SK-N-SH (cell line): ENCODE results near the gene HOXC5. TPM values are rescaled to one million over a fixed set of nuclear protein-coding genes. Genes with fewer than 3 reads are reported as not detected.

Source experiments
- CTCF ChIA-PET: fragments of 300-600, 350-600 bp; formaldehyde crosslinking; extraction: SDS; loops from one replicate; lab custom pipeline; 2021; lab: Yijun Ruan, JAX
- POLR2A ChIA-PET: fragments of 350-600 bp; sonication (Branson Sonifier 250); formaldehyde crosslinking; extraction: SDS; loops from one replicate; lab custom pipeline; 2020; ENCODE audit warnings: antibody characterized with exemption, inconsistent platforms; lab: Yijun Ruan, JAX
- DNase-seq: peaks from one replicate; pipeline ENCODE4 v3.0.0; 2012
- H2AFZ ChIP-seq: fragments of 200-600 bp; sonication (generic); 2 replicates; pipeline ENCODE4 v1.8.1; 2016; ENCODE audit warnings: antibody characterized with exemption, mild to moderate bottlenecking, low read depth
- H3F3A ChIP-seq: fragments of 200-600 bp; sonication (generic); replicated peaks from 2 replicates; pipeline ENCODE3; 2016; ENCODE audit warnings: antibody characterized with exemption, mild to moderate bottlenecking; ENCODE audit not compliant: insufficient read depth
- H3K27ac ChIP-seq, 2 experiments: fragments of 200-500 bp in 1 of 2; fragments of 200-600 bp in 1 of 2; sonication (Bioruptor generic) in 1 of 2; sonication (generic), shearing (Covaris generic) in 1 of 2; 2 replicates each; pipeline versions ENCODE4 v1.5.1 to v1.6.1; 2014 to 2016; ENCODE audit warnings: low read depth in 2 of 2, inconsistent platforms in 1 of 2, low read length in 1 of 2, mild to moderate bottlenecking in 1 of 2, mixed read lengths in 1 of 2
- H3K27me3 ChIP-seq: fragments of 200-600 bp; sonication (generic), shearing (Covaris generic); 2 replicates; pipeline ENCODE4 v1.6.1; 2016; ENCODE audit warnings: mixed run types; ENCODE audit not compliant: insufficient read depth
- H3K36me3 ChIP-seq, 2 experiments: fragments of 200-500 bp in 1 of 2; fragments of 200-600 bp in 1 of 2; sonication (Bioruptor generic) in 1 of 2; sonication (generic) in 1 of 2; replicated peaks in 1 of 2; 2 replicates each; pipeline versions ENCODE3 to v1.5.1; 2014 to 2016; ENCODE audit warnings: low read length in 1 of 2, mild to moderate bottlenecking in 1 of 2; ENCODE audit not compliant: insufficient read depth in 2 of 2, control insufficient read depth in 1 of 2
- H3K4me1 ChIP-seq, 2 experiments: fragments of 200-500 bp in 1 of 2; fragments of 200-600 bp in 1 of 2; sonication (Bioruptor generic) in 1 of 2; sonication (generic), shearing (Covaris generic) in 1 of 2; 2 replicates each; pipeline versions ENCODE4 v1.5.1 to v1.6.1; 2014 to 2016; ENCODE audit warnings: low read depth in 1 of 2, low read length in 1 of 2, mixed run types in 1 of 2; ENCODE audit not compliant: insufficient read depth in 2 of 2, control insufficient read depth in 1 of 2
- H3K4me2 ChIP-seq: fragments of 200-600 bp; sonication (generic), shearing (Covaris generic); 2 replicates; pipeline ENCODE4 v1.6.1; 2017; ENCODE audit warnings: mixed run types
- H3K4me3 ChIP-seq, 2 experiments: fragments of 200-500 bp in 1 of 2; fragments of 200-600 bp in 1 of 2; sonication (Bioruptor generic) in 1 of 2; sonication (generic), shearing (Covaris generic) in 1 of 2; 2 replicates each; pipeline versions ENCODE4 v1.5.1 to v1.8.1; 2014 to 2016; ENCODE audit warnings: low read depth in 2 of 2, inconsistent platforms in 1 of 2, low read length in 1 of 2, mild to moderate bottlenecking in 1 of 2, mixed read lengths in 1 of 2, moderate library complexity in 1 of 2
- H3K79me2 ChIP-seq: fragments of 200-600 bp; sonication (generic); 2 replicates; pipeline ENCODE4 v1.8.1; 2017; ENCODE audit warnings: mild to moderate bottlenecking; ENCODE audit not compliant: insufficient read depth
- H3K9ac ChIP-seq: fragments of 200-600 bp; sonication (generic); 2 replicates; pipeline ENCODE4 v1.6.1; 2017; ENCODE audit warnings: mixed run types
- H3K9me2 ChIP-seq: fragments of 200-600 bp; sonication (generic); 2 replicates; pipeline ENCODE4 v1.6.1; 2017; ENCODE audit warnings: mixed run types
- H3K9me3 ChIP-seq: fragments of 200-600 bp; sonication (generic); 2 replicates; pipeline ENCODE4 v1.6.1; 2017; ENCODE audit warnings: mixed run types, mild to moderate bottlenecking, moderate library complexity
- H4K20me1 ChIP-seq: fragments of 200-600 bp; sonication (generic); 2 replicates; pipeline ENCODE4 v1.6.1; 2017; ENCODE audit warnings: mild to moderate bottlenecking, mixed run types; ENCODE audit not compliant: insufficient read depth
- FOSL2 ChIP-seq: IDR thresholded peaks from 2 replicates; pipeline ENCODE4 v1.4.0; 2012; ENCODE audit warnings: low read depth, mild to moderate bottlenecking, moderate library complexity, borderline replicate concordance
- FOXJ3 ChIP-seq: sonication (generic); formaldehyde crosslinking; IDR thresholded peaks from 2 replicates; pipeline ENCODE4 v1.5.1; 2020; ENCODE audit warnings: mild to moderate bottlenecking, missing genetic modification reagents
- FOXM1 ChIP-seq: IDR thresholded peaks from 2 replicates; pipeline ENCODE4 v1.4.0; 2012; ENCODE audit warnings: low read depth, mild to moderate bottlenecking
- GATA2 ChIP-seq: sonication (generic); formaldehyde crosslinking; IDR thresholded peaks from 2 replicates; pipeline ENCODE4 v1.5.0; 2020; ENCODE audit warnings: mild to moderate bottlenecking, missing genetic modification reagents
- NRF1 ChIP-seq: IDR thresholded peaks from 2 replicates; pipeline ENCODE4 v1.6.1; 2012; ENCODE audit warnings: low read depth, mild to moderate bottlenecking, low read length
- RAD21 ChIP-seq: IDR thresholded peaks from 2 replicates; pipeline ENCODE4 v1.6.1; 2012; ENCODE audit warnings: mild to moderate bottlenecking, low read length
- REST ChIP-seq: IDR thresholded peaks from 2 replicates; pipeline ENCODE4 v1.6.1; 2012; ENCODE audit warnings: mild to moderate bottlenecking, low read depth, low read length, moderate library complexity
- WGBS: methylation state at CpG from one replicate; pipeline ENCODE4 v1.1.6; 2017; ENCODE audit warnings: low lambda C conversion rate; 5-methylcytosine and 5-hydroxymethylcytosine counted together
- polyA plus RNA-seq, 3 experiments: library from polyadenylated mRNA; depleted of rRNA; stranded (reverse); fragments of >200 nt; gene quantifications; 2 replicates each; pipeline ENCODE4 v1.2.3, GENCODE V29; 2012

The HOXC5 gene
- polyA plus RNA-seq, 1 of the 3 experiments (the other 2 are of a cell fraction) = 2.1 TPM

GRCh38 chr12:54003625-54004024 lies 29.2 kb upstream of the HOXC5 start:
- no peak for TF ChIP-seq REST
- TF ChIP-seq FOSL2 = no peak
- no peak for TF ChIP-seq FOXJ3
- no peak for TF ChIP-seq NRF1
- H3K79me2 ChIP-seq = no peaks in the 10 kb centered on the region
- peaks cover 0 to 23% of the 10 kb centered on the region in 2 experiments; a peak in 1 of 4 replicates for H3K4me1 ChIP-seq
- H2AFZ ChIP-seq = no peak overlapping the region
- no peaks in the 10 kb centered on the region for H3K9me2 ChIP-seq
- H3K4me3 ChIP-seq = no peak overlapping the region
- H3K27ac ChIP-seq = no peak overlapping the region
- H3K36me3 ChIP-seq = no peaks in the 10 kb centered on the region
- no peaks in the 10 kb centered on the region for H3K9me3 ChIP-seq
- CTCF ChIA-PET = interaction anchor here (0.9 to 24.5 kb wide), 12 partner anchors 10 to 376 kb away, joined by 3 to 568 read pairs (median 32); partner anchors contain the start of genes HOXC10, HOXC5, HOXC6 and SMUG1
- H4K20me1 ChIP-seq = no peaks in the 10 kb centered on the region
- no peak overlapping the region for H3K4me2 ChIP-seq
- peaks cover 1% of the 10 kb centered on the region; the same call in 1 of the 2 replicates for H3K27me3 ChIP-seq
- 87% methylated on average over 3 of the region's 3 CpGs for WGBS
- DNase-seq = no peak
- H3K9ac ChIP-seq = no peak overlapping the region
- POLR2A ChIA-PET = no interaction called here
- no peaks in the 10 kb centered on the region for H3F3A ChIP-seq

- no peaks in the 10 kb centered on the region for H3K27me3 ChIP-seq
- no peak overlapping the region for H3K4me3 ChIP-seq
- no peaks in the 10 kb centered on the region for H3K79me2 ChIP-seq
- no peak overlapping the region for H2AFZ ChIP-seq
- no peak overlapping the region for H3K4me2 ChIP-seq
- no peaks in the 10 kb centered on the region for H3K36me3 ChIP-seq
- no peaks in the 10 kb centered on the region for H3F3A ChIP-seq
- TF ChIP-seq GATA2 (CRISPR knock-in tag) (no peak), FOXM1 (no peak), RAD21 (0 out of 2 replicates have a peak, but pooled peaks have one; percentile 13)
- H3K9me2 ChIP-seq = no peaks in the 10 kb centered on the region
- H3K9me3 ChIP-seq = no peaks in the 10 kb centered on the region
- no peak for DNase-seq
- H4K20me1 ChIP-seq = no peaks in the 10 kb centered on the region
- ChIA-PET CTCF (interaction anchor here (0.9 to 24.5 kb wide), 14 partner anchors 13 to 395 kb away, joined by 3 to 568 read pairs (median 8); partner anchors contain the start of genes HOXC10, HOXC5, HOXC6 and SMUG1), POLR2A (no interaction called here)
- H3K9ac ChIP-seq = no peak overlapping the region
- 73% methylated on average over 18 of the region's 20 CpGs for WGBS
- H3K27ac ChIP-seq = no peak overlapping the region
- peaks cover 0 to 19% of the 10 kb centered on the region in 2 experiments; a peak in 1 of 4 replicates for H3K4me1 ChIP-seq
These were observed 28.6 kb upstream of the HOXC5 start for GRCh38 chr12:54004063-54004840.
